Esophagus muscularis mucosa (tissue), 4 donors: ENCODE data around the gene LMBR1L. TPM values are rescaled to one million over a fixed set of nuclear protein-coding genes. Genes with fewer than 3 reads are reported as not detected.

ENCODE experiments used
- DNase-seq: peaks from one replicate; pipeline ENCODE4 v3.0.0-alpha.2; 2017; ENCODE audit errors: extremely low spot score
- H3K27ac ChIP-seq, 4 donors: fragments of 200-600 bp; sonication (generic); replicated peaks in 1 of 4; 1 replicate in 3 of 4; 2 replicates in 1 of 4; pipeline ENCODE4 v1.5.1; 2016 to 2019; ENCODE audit warnings: mild to moderate bottlenecking in 1 of 4
- H3K27me3 ChIP-seq, 4 donors: fragments of 200-600 bp; sonication (generic); one replicate each; pipeline versions ENCODE4 v1.5.1 to v1.6.0; 2016 to 2019
- H3K36me3 ChIP-seq, 4 donors: fragments of 200-600 bp; sonication (generic); one replicate each; pipeline ENCODE4 v1.5.1; 2016 to 2019
- H3K4me1 ChIP-seq, 4 donors: fragments of 200-600 bp; sonication (generic); one replicate each; pipeline ENCODE4 v1.5.1; 2016 to 2019
- H3K4me3 ChIP-seq, 4 donors: fragments of 200-600 bp; sonication (generic); 1 replicate in 2 of 4; 2 replicates in 2 of 4; pipeline ENCODE4 v1.5.1; 2016 to 2019; ENCODE audit warnings: mild to moderate bottlenecking in 4 of 4, moderate library complexity in 1 of 4
- H3K9me3 ChIP-seq, 4 donors: fragments of 200-600 bp; sonication (generic); 1 replicate in 3 of 4; 2 replicates in 1 of 4; pipeline ENCODE4 v1.5.1; 2016 to 2019
- CTCF ChIP-seq, 3 experiments: fragments of 200-600 bp in 2 of 3; fragments of 450-650 bp in 1 of 3; sonication (generic) in 2 of 3; IDR thresholded peaks; one replicate each; pipeline ENCODE4 v1.5.1; 2017 to 2019; ENCODE audit warnings: antibody characterized with exemption in 3 of 3, mild to moderate bottlenecking in 2 of 3, moderate library complexity in 1 of 3
- EP300 ChIP-seq: sonication (generic); formaldehyde crosslinking; IDR thresholded peaks from one replicate; pipeline ENCODE4 v1.6.1; 2017; ENCODE audit warnings: antibody characterized with exemption
- POLR2A ChIP-seq: fragments of 450-650 bp; IDR thresholded peaks from one replicate; pipeline ENCODE4 v1.6.1; 2017; ENCODE audit warnings: antibody characterized with exemption, moderate library complexity, mild to moderate bottlenecking, low read depth
- POLR2AphosphoS5 ChIP-seq, 2 donors: sonication (generic); formaldehyde crosslinking; IDR thresholded peaks; one replicate each; pipeline ENCODE4 v1.6.1; 2017; ENCODE audit warnings: antibody characterized with exemption in 2 of 2
- WGBS: methylation state at CpG from one replicate; pipeline ENCODE4 v1.1.5; 2018; 5-methylcytosine and 5-hydroxymethylcytosine counted together
- intact Hi-C: fragments of 100-400 bp; cut with DNase I; formaldehyde crosslinking; loops from one replicate; pipeline ENCODE4 v1.15.1; 2023
- total RNA-seq, 4 donors: library from RNA; depleted of rRNA; stranded (reverse); fragments of >200 nt; gene quantifications; one replicate each; pipeline versions ENCODE4 v1.1.0 to v1.2.1, GENCODE V29; 2016

LMBR1L gene
- total RNA-seq, 4 donors from 2014 or later, result 24.7 to 54.0 (median 34.3) TPM

GRCh38 chr12:49054524-49054923 lies 56.1 kb downstream of the LMBR1L start:
- TF ChIP-seq POLR2AphosphoS5 (IDR thresholded peaks at IDR 0.05), result no peak
- TF ChIP-seq POLR2A, result no peak
- no peak for TF ChIP-seq CTCF (IDR thresholded peaks at IDR 0.05)
- TF ChIP-seq EP300, result no peak
- Histone ChIP-seq H3K4me1 (peaks cover 42 to 51% (median 47%) of the 10 kb centered on the region in 4 donors), H3K36me3 (peaks cover 47 to 58% (median 57%) of the 10 kb centered on the region in 4 donors), H3K27me3 (no peaks in the 10 kb centered on the region), H3K4me3 (no peak overlapping the region), H3K9me3 (no peaks in the 10 kb centered on the region), H3K27ac (no peak overlapping the region)
- 88% methylated on average over 10 of the region's 10 CpGs for WGBS
- intact Hi-C loops, result no loop called here
- DNase-seq, result no peak

GRCh38 chr12:49054096-49054495 lies 56.6 kb downstream of the LMBR1L start:
- WGBS, result 78% methylated on average over 2 of the region's 5 CpGs
- Histone ChIP-seq H3K36me3 (peaks cover 49 to 63% (median 61%) of the 10 kb centered on the region in 4 donors), H3K27me3 (no peaks in the 10 kb centered on the region), H3K4me1 (peaks cover 42 to 47% (median 44%) of the 10 kb centered on the region in 4 donors), H3K27ac (no peak overlapping the region), H3K9me3 (no peaks in the 10 kb centered on the region), H3K4me3 (no peak overlapping the region)
- intact Hi-C loops, result no loop called here
- TF ChIP-seq CTCF (IDR thresholded peaks at IDR 0.05) (no peak), POLR2AphosphoS5 (IDR thresholded peaks at IDR 0.05) (no peak), POLR2A (no peak)
- DNase-seq, result no peak

GRCh38 chr12:49052451-49053208 lies 58.0 kb downstream of the LMBR1L start:
- WGBS, result 85% methylated on average over 12 of the region's 16 CpGs

GRCh38 chr12:49051777-49052438 lies 58.7 kb downstream of the LMBR1L start:
- Histone ChIP-seq H3K9me3 (no peaks in the 10 kb centered on the region), H3K36me3 (peaks cover 71 to 84% (median 83%) of the 10 kb centered on the region in 4 donors), H3K4me3 (no peak overlapping the region), H3K27ac (no peak overlapping the region), H3K4me1 (peaks cover 20 to 25% (median 23%) of the 10 kb centered on the region in 4 donors), H3K27me3 (no peaks in the 10 kb centered on the region)
- intact Hi-C loops, result no loop called here
- WGBS, result 83% methylated on average over 20 of the region's 20 CpGs
- no peak for DNase-seq
- TF ChIP-seq POLR2A, result no peak
- TF ChIP-seq CTCF (IDR thresholded peaks at IDR 0.05), result no peak
- TF ChIP-seq EP300, result no peak
- TF ChIP-seq POLR2AphosphoS5 (IDR thresholded peaks at IDR 0.05), result no peak

More at GRCh38 chr12:49052451-49053208, 58.0 kb downstream of the LMBR1L start:
- TF ChIP-seq CTCF (IDR thresholded peaks at IDR 0.05) (no peak), EP300 (no peak), POLR2A (no peak), POLR2AphosphoS5 (IDR thresholded peaks at IDR 0.05) (no peak)
- H3K4me3 ChIP-seq, result no peak overlapping the region
- no peaks in the 10 kb centered on the region for H3K9me3 ChIP-seq
- intact Hi-C loops, result no loop called here
- no peak for DNase-seq
- peaks cover 27 to 33% (median 30%) of the 10 kb centered on the region in 4 donors for H3K4me1 ChIP-seq
- H3K27me3 ChIP-seq, result no peaks in the 10 kb centered on the region
- peaks cover 64 to 77% (median 76%) of the 10 kb centered on the region in 4 donors for H3K36me3 ChIP-seq
- H3K27ac ChIP-seq, result no peak overlapping the region
